ENCODE results near the gene TUBB. TPM values are rescaled to one million over a fixed set of nuclear protein-coding genes. Genes with fewer than 3 reads are reported as not detected.

TUBB gene
- total and polyA plus RNA-seq, 2 of the 4 experiments (the other 2 are of a cell fraction) = 1,401 to 2,004 TPM

GRCh38 chr6:30681766-30682142 lies 38.4 kb upstream of the TUBB start:
- DNase-seq (no peak), ATAC-seq (ENCODE audit: low read depth) (no peak)
- dilution Hi-C loops (cut with HindIII; ENCODE audit: low sequenced_read_pairs, unreplicated experiment) (no loop called here), in situ Hi-C loops (cut with MboI; ENCODE audit: low sequenced_read_pairs) (loop anchor here (5.0 kb wide), 1 partner anchor 41 kb away; the partner anchor contains the start of gene TUBB), intact Hi-C loops (cut with micrococcal nuclease) (loop anchor here (1.0 to 5.0 kb wide), 3 partner anchors 40 to 406 kb away; no protein-coding TSS in a partner anchor)
- H3K4me3 ChIP-seq (ENCODE audit: insufficient read depth, low read depth, low read length) = peak overlapping the region; percentile 97
- H4K8ac ChIP-seq (ENCODE audit: low read depth in 2 of 2, low read length in 2 of 2) = peak overlapping the region in 1 of 2 experiments; percentile 94; a peak in 3 of 4 replicates
- no peaks in the 10 kb centered on the region for H3K9me3 ChIP-seq (ENCODE audit: control insufficient read depth, insufficient read depth, low read length)
- peak overlapping the region; percentile 96 for H3K23ac ChIP-seq (ENCODE audit: low read depth, low read length)
- H4K20me1 ChIP-seq (ENCODE audit: insufficient read depth, low read length) = peaks cover 87% of the 10 kb centered on the region
- H4K91ac ChIP-seq (ENCODE audit: insufficient read depth, low read depth, low read length) = peak overlapping the region; percentile 88
- TF ChIP-seq, protein P1, sequence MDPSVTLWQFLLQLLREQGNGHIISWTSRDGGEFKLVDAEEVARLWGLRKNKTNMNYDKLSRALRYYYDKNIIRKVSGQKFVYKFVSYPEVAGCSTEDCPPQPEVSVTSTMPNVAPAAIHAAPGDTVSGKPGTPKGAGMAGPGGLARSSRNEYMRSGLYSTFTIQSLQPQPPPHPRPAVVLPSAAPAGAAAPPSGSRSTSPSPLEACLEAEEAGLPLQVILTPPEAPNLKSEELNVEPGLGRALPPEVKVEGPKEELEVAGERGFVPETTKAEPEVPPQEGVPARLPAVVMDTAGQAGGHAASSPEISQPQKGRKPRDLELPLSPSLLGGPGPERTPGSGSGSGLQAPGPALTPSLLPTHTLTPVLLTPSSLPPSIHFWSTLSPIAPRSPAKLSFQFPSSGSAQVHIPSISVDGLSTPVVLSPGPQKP (IDR thresholded peaks at IDR 0.05; ENCODE audit: borderline replicate concordance, low read depth, low read length) = no peak
- TF ChIP-seq RFX5 (IDR thresholded peaks at IDR 0.05; ENCODE audit: low read depth, low read length) (no peak), RAD21 (IDR thresholded peaks at IDR 0.05; ENCODE audit: low read length) (no peak), POLR2A (IDR thresholded peaks at IDR 0.05; ENCODE audit: low read depth, low read length) (no peak), CHD1 (IDR thresholded peaks at IDR 0.05; ENCODE audit: low read depth, low read length) (no peak), SMC3 (IDR thresholded peaks at IDR 0.05; ENCODE audit: low read depth, low read length) (no peak), CEBPB (IDR thresholded peaks at IDR 0.05; ENCODE audit: low read depth, low read length) (no peak), MAFK (IDR thresholded peaks at IDR 0.05; ENCODE audit: low read depth, low read length) (no peak), MXI1 (IDR thresholded peaks at IDR 0.05; ENCODE audit: borderline replicate concordance, low read depth, low read length) (no peak), CTCF (conservative IDR thresholded peaks at IDR 0.05; ENCODE audit: low read depth, low read length) (no peak), NFE2L2 (IDR thresholded peaks at IDR 0.05; ENCODE audit: low read depth, low read length) (no peak), MAZ (IDR thresholded peaks at IDR 0.05; ENCODE audit: borderline replicate concordance, low read depth, low read length) (no peak), RCOR1 (IDR thresholded peaks at IDR 0.05; ENCODE audit: insufficient replicate concordance, low read length) (no peak), FOS (IDR thresholded peaks at IDR 0.05; ENCODE audit: low read depth, low read length) (no peak)
- H2AFZ ChIP-seq (replicated peaks; ENCODE audit: low read length, poor library complexity) = no peak overlapping the region
- H3K4me2 ChIP-seq (ENCODE audit: low read depth, low read length) = peak overlapping the region; percentile 99
- H3K9me1 ChIP-seq (ENCODE audit: insufficient read depth, low read length) = no peaks in the 10 kb centered on the region
- H3K27me3 ChIP-seq (ENCODE audit: control insufficient read depth, insufficient read depth, low read length) = no peaks in the 10 kb centered on the region
- peaks cover 60% of the 10 kb centered on the region for H3K36me3 ChIP-seq (ENCODE audit: control insufficient read depth, insufficient read depth, low read length)
- H3K4ac ChIP-seq (ENCODE audit: low read depth, low read length) = peak overlapping the region; percentile 97
- peak overlapping the region; percentile 95 for H3K56ac ChIP-seq (ENCODE audit: extremely low read depth, insufficient read depth, low read length)
- H3K18ac ChIP-seq (ENCODE audit: low read depth, low read length) = peak overlapping the region; percentile 89
- ChIA-PET CTCF (interaction anchor here (2.0 kb wide), 1 partner anchor 41 kb away, joined by 8 read pairs; no protein-coding TSS in a partner anchor), POLR2A (ENCODE audit: unreplicated experiment) (interaction anchor here (0.5 to 1.8 kb wide), 4 partner anchors 9 to 149 kb away, joined by 3 to 7 read pairs (median 5); partner anchors contain the start of gene DHX16)
- 44% methylated on average over 1 of the region's 4 CpGs; no CpG with 5 or more reads in 1 of the 2 experiments for WGBS, 2 experiments (ENCODE audit: extremely low coverage in 2 of 2, insufficient read length in 1 of 2)
- peak overlapping the region; percentile 91 for H2BK15ac ChIP-seq (ENCODE audit: low read depth, low read length)
- peak overlapping the region; percentile 94 for H2BK5ac ChIP-seq (ENCODE audit: low read depth, low read length, poor library complexity, severe bottlenecking)
- H2AK9ac ChIP-seq (replicated peaks; ENCODE audit: low read depth, low read length, poor library complexity) = peak overlapping the region; percentile 70
- peak overlapping the region; percentile 99 for H3K14ac ChIP-seq (replicated peaks; ENCODE audit: low read depth, low read length)
- H4K5ac ChIP-seq (ENCODE audit: low read depth, low read length) = peak overlapping the region; percentile 89
- H3K27ac ChIP-seq (ENCODE audit: insufficient read depth, low read length) = peak overlapping the region; percentile 98
- H2BK20ac ChIP-seq (ENCODE audit: low read depth, low read length) = peak overlapping the region; percentile 51
- peak overlapping the region; percentile 99 for H3K9ac ChIP-seq (ENCODE audit: low read depth, low read length)
- H2BK120ac ChIP-seq (ENCODE audit: low read depth, low read length) = peak overlapping the region; percentile 85
- H2AK5ac ChIP-seq (ENCODE audit: low read depth, low read length) = peak overlapping the region; percentile 98
- no TSS peak for BruUV-seq (replicated peaks)
- peaks cover 14% of the 10 kb centered on the region for H3K4me1 ChIP-seq (ENCODE audit: control insufficient read depth, insufficient read depth, low read length)
- peaks cover 6 to 42% of the 10 kb centered on the region in 2 experiments for H3K79me1 ChIP-seq (ENCODE audit: low read depth in 1 of 2, low read length in 2 of 2)
